Neural progenitor cell (in vitro differentiated cells): ENCODE measurements around the gene H2BK1. TPM values are rescaled to one million over a fixed set of nuclear protein-coding genes. Genes with fewer than 3 reads are reported as not detected.
A peak's percentile ranks its signal among the peaks of the same experiment; 100 is the strongest.

Experiments used
- DNase-seq: peaks from one replicate; pipeline ENCODE4 v3.0.0-alpha.2; 2016; ENCODE audit warnings: low spot score
- H2AFZ ChIP-seq: fragments of 200-600 bp; sonication (generic); replicated peaks from 2 replicates; pipeline ENCODE4 v1.6.1; 2016; ENCODE audit warnings: antibody characterized with exemption
- H3F3A ChIP-seq: fragments of 200-600 bp; sonication (generic); 2 replicates; pipeline ENCODE4 v1.6.1; 2016; ENCODE audit warnings: antibody characterized with exemption, low read depth
- H3K27ac ChIP-seq: fragments of 200-600 bp; sonication (generic); 2 replicates; pipeline ENCODE4 v1.5.1; 2016; ENCODE audit warnings: mild to moderate bottlenecking
- H3K27me3 ChIP-seq: fragments of 200-600 bp; sonication (generic); 2 replicates; pipeline ENCODE4 v1.6.1; 2016; ENCODE audit warnings: mild to moderate bottlenecking, moderate library complexity
- H3K36me3 ChIP-seq: fragments of 200-600 bp; sonication (generic); 2 replicates; pipeline ENCODE4 v1.5.1; 2016
- H3K4me1 ChIP-seq: fragments of 200-600 bp; sonication (generic); 2 replicates; pipeline ENCODE4 v1.6.1; 2016; ENCODE audit warnings: mixed run types
- H3K4me2 ChIP-seq: fragments of 200-600 bp; sonication (generic); 2 replicates; pipeline ENCODE4 v1.6.1; 2016
- H3K4me3 ChIP-seq: fragments of 200-600 bp; sonication (generic); 2 replicates; pipeline ENCODE4 v1.5.1; 2016
- H3K79me2 ChIP-seq: fragments of 200-600 bp; sonication (generic); 2 replicates; pipeline ENCODE4 v1.6.1; 2016; ENCODE audit warnings: low read depth
- H3K9ac ChIP-seq: fragments of 200-600 bp; sonication (generic); 2 replicates; pipeline ENCODE4 v1.6.1; 2016
- H3K9me3 ChIP-seq: fragments of 200-600 bp; sonication (generic); 2 replicates; pipeline ENCODE4 v1.5.1; 2016; ENCODE audit warnings: low read depth
- H4K20me1 ChIP-seq: fragments of 200-600 bp; sonication (generic); 2 replicates; pipeline ENCODE4 v1.6.1; 2016; ENCODE audit warnings: low read depth
- H3K27ac Mint-ChIP-seq: 3 replicates; pipeline ENCODE4 v1.8.0; 2021; ENCODE audit warnings: mixed read lengths
- H3K27me3 Mint-ChIP-seq: 2 replicates; pipeline ENCODE4 v1.8.0; 2022; ENCODE audit warnings: low read depth, mild to moderate bottlenecking, inconsistent platforms, moderate library complexity, mixed read lengths; ENCODE audit not compliant: insufficient read depth
- H3K36me3 Mint-ChIP-seq: 3 replicates; pipeline ENCODE4 v1.8.0; 2021; ENCODE audit warnings: mixed read lengths
- H3K4me1 Mint-ChIP-seq: 3 replicates; pipeline ENCODE4 v1.8.0; 2021; ENCODE audit warnings: mixed read lengths
- H3K4me3 Mint-ChIP-seq: 3 replicates; pipeline ENCODE4 v1.8.0; 2021; ENCODE audit warnings: mild to moderate bottlenecking, moderate library complexity, mixed read lengths
- H3K9me3 Mint-ChIP-seq: 3 replicates; pipeline ENCODE4 v1.8.0; 2020; ENCODE audit warnings: mixed read lengths
- EZH2 ChIP-seq: fragments of 200-600 bp; sonication (generic); IDR thresholded peaks from 2 replicates; pipeline ENCODE4 v1.6.1; 2017; ENCODE audit warnings: antibody characterized with exemption, mild to moderate bottlenecking, moderate library complexity
- EZH2phosphoT487 ChIP-seq: fragments of 200-600 bp; sonication (generic); IDR thresholded peaks from 2 replicates; pipeline ENCODE4 v1.6.1; 2017; ENCODE audit warnings: antibody characterized with exemption
- total RNA-seq: library from RNA; depleted of rRNA; stranded (reverse); fragments of >200 nt; gene quantifications from 2 replicates; pipeline ENCODE4 v1.2.3, GENCODE V29; 2015; ENCODE audit warnings: low replicate concordance
- TF ChIP-seq, protein P1 (sequence below): fragments of 200-600 bp; sonication (generic); IDR thresholded peaks from 2 replicates; pipeline ENCODE4 v1.5.1; 2017; ENCODE audit warnings: antibody characterized with exemption, mild to moderate bottlenecking

The H2BK1 gene
- total RNA-seq, 1 donor from 2014 or later = not detected

DNA sequence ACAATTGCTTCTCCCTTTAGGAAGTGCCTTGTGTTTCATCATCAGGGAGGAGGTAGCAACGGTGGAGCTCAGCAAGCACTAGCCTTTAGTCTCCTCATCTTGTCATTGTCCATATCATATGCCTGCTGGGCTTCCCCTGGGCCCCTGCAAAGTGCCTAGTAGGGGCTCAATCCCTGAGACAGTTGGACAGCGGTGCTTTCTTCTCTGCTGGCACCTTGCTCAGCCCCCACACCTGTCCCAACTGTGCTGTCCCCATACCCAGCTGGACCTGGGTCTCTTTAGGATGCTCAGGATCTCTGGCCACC, 32.7 kb upstream of the H2BK1 start:
- Histone ChIP-seq H3K27me3 (peaks cover 37% of the 10 kb centered on the region), H3K9me3 (no peaks in the 10 kb centered on the region), H3K4me1 (peaks cover 39% of the 10 kb centered on the region), H2AFZ (no peak overlapping the region), H3K4me3 (no peak overlapping the region), H3K79me2 (no peaks in the 10 kb centered on the region), H3K27ac (no peak overlapping the region), H3K4me2 (peak overlapping the region; percentile 67), H3K9ac (no peak overlapping the region), H4K20me1 (peaks cover 40% of the 10 kb centered on the region), H3K36me3 (no peaks in the 10 kb centered on the region), H3F3A (peaks cover 30% of the 10 kb centered on the region)
- H3K9me3 Mint-ChIP-seq = no peaks in the 10 kb centered on the region
- DNase-seq = no peak
- peak overlapping the region; percentile 78 for H3K27ac Mint-ChIP-seq
- peaks cover 15% of the 10 kb centered on the region for H3K27me3 Mint-ChIP-seq
- peaks cover 47% of the 10 kb centered on the region for H3K4me1 Mint-ChIP-seq
- TF ChIP-seq, protein P1, sequence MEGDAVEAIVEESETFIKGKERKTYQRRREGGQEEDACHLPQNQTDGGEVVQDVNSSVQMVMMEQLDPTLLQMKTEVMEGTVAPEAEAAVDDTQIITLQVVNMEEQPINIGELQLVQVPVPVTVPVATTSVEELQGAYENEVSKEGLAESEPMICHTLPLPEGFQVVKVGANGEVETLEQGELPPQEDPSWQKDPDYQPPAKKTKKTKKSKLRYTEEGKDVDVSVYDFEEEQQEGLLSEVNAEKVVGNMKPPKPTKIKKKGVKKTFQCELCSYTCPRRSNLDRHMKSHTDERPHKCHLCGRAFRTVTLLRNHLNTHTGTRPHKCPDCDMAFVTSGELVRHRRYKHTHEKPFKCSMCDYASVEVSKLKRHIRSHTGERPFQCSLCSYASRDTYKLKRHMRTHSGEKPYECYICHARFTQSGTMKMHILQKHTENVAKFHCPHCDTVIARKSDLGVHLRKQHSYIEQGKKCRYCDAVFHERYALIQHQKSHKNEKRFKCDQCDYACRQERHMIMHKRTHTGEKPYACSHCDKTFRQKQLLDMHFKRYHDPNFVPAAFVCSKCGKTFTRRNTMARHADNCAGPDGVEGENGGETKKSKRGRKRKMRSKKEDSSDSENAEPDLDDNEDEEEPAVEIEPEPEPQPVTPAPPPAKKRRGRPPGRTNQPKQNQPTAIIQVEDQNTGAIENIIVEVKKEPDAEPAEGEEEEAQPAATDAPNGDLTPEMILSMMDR = no peak
- TF ChIP-seq EZH2phosphoT487 (no peak), EZH2 (no peak)
- H3K4me3 Mint-ChIP-seq = peak overlapping the region; percentile 75
- peaks cover 16% of the 10 kb centered on the region for H3K36me3 Mint-ChIP-seq

DNA sequence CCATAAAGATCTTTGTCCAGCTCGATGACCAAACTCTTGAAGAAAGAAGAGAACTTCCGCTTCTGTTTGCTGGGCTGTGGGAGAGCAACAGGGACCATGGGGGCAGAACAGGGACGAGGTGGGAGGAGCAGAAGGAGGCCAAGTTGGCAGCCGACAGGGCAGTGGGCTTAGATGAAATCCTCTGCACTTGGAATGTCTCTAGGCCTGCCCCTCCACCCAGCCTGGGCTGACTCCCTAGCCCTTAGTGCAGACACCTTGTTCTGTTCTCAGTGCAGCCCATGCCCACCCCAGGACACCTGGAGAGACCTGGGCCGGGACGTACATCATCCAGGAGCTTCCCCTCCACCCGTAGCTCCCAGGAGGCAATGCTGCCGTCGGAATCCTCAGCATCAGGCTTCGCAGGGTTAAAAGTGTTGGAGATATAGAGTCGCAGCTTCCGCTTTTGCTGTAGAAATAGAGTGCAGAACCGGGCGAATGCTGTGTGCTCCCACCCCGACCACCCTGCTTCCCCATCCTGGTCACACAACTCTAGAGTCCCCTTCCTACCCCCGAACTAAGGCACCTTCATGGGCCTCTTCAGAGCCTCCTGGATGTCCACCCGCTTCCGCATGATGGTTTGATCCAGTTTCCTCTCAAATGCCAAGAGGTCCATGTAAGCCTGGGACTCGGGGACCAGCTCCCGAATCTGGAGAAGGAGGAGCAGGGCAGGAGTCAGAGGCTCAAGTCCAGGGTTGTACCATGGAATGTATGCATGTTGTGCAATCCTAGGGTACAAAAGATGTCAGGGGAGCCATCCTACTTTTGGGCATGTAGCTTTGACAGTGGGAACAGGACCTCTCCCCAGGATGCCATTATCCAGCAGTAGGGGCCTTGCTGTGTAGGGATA, 32.1 kb upstream of the H2BK1 start:
- no peak overlapping the region for H3K4me2 ChIP-seq
- TF ChIP-seq EZH2phosphoT487 (no peak), EZH2 (no peak)
- TF ChIP-seq, protein P1 = no peak
- peak overlapping the region; percentile 78 for H3K27ac Mint-ChIP-seq
- peaks cover 35% of the 10 kb centered on the region for H3K4me1 ChIP-seq
- peaks cover 27% of the 10 kb centered on the region for H3F3A ChIP-seq
- no peak for DNase-seq
- no peaks in the 10 kb centered on the region for H3K9me3 ChIP-seq
- H3K27me3 ChIP-seq = peaks cover 31% of the 10 kb centered on the region
- H3K27ac ChIP-seq = no peak overlapping the region
- H3K79me2 ChIP-seq = no peaks in the 10 kb centered on the region
- H4K20me1 ChIP-seq = peaks cover 36% of the 10 kb centered on the region
- H3K27me3 Mint-ChIP-seq = peaks cover 13% of the 10 kb centered on the region
- H3K4me3 Mint-ChIP-seq = no peak overlapping the region
- no peaks in the 10 kb centered on the region for H3K36me3 ChIP-seq
- no peaks in the 10 kb centered on the region for H3K9me3 Mint-ChIP-seq
- H3K4me3 ChIP-seq = no peak overlapping the region
- H3K9ac ChIP-seq = no peak overlapping the region
- no peak overlapping the region for H2AFZ ChIP-seq
- peaks cover 42% of the 10 kb centered on the region for H3K4me1 Mint-ChIP-seq
- peaks cover 16% of the 10 kb centered on the region for H3K36me3 Mint-ChIP-seq

DNA sequence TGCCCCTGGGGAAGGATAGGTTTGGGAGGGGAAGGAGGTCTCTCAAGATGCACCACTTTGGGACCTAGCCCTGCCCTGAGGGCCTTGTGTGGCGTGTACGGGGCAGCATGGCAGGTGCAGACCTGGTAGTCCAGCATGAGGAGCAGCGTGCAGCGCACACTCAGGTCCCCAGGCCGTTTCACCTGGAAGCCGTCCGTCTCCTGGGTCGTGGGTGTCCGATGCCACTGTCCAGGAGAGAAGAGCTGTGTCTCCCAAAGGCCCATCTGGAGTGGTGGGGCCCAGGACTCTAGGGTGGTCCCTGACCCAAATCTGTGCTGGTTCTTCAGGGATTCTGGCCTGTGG, 31.4 kb upstream of the H2BK1 start:
- no peak overlapping the region for H3K27ac Mint-ChIP-seq

More for the DNA sequence above, 31.4 kb upstream of the H2BK1 start:
- H3K9me3 Mint-ChIP-seq = no peaks in the 10 kb centered on the region
- H3K36me3 Mint-ChIP-seq = peaks cover 19% of the 10 kb centered on the region
- DNase-seq = no peak
- Histone ChIP-seq H3K4me1 (peaks cover 35% of the 10 kb centered on the region), H3K9me3 (no peaks in the 10 kb centered on the region), H3K4me2 (no peak overlapping the region), H3K27ac (no peak overlapping the region), H3K9ac (no peak overlapping the region), H2AFZ (no peak overlapping the region), H4K20me1 (peaks cover 29% of the 10 kb centered on the region), H3K36me3 (no peaks in the 10 kb centered on the region), H3F3A (peaks cover 21% of the 10 kb centered on the region), H3K27me3 (peaks cover 24% of the 10 kb centered on the region), H3K79me2 (no peaks in the 10 kb centered on the region), H3K4me3 (no peak overlapping the region)
- peaks cover 13% of the 10 kb centered on the region for H3K27me3 Mint-ChIP-seq
- TF ChIP-seq EZH2 = no peak
- no peak for TF ChIP-seq EZH2phosphoT487
- TF ChIP-seq, protein P1 = no peak
- no peak overlapping the region for H3K4me3 Mint-ChIP-seq
- peaks cover 35% of the 10 kb centered on the region for H3K4me1 Mint-ChIP-seq
